Nephron (organoid): ENCODE results near the gene VPS35L.
A peak's percentile ranks its signal among the peaks of the same experiment; 100 is the strongest.

Source experiments
- H3K27ac Mint-ChIP-seq, 3 experiments: 2 replicates each; pipeline ENCODE4 v1.8.0; 2020; ENCODE audit warnings: mixed read lengths in 3 of 3, mild to moderate bottlenecking in 2 of 3, moderate library complexity in 1 of 3
- H3K27me3 Mint-ChIP-seq: 2 replicates; pipeline ENCODE4 v1.8.0; 2021; ENCODE audit warnings: low read depth, mild to moderate bottlenecking, moderate library complexity, mixed read lengths
- H3K36me3 Mint-ChIP-seq: 2 replicates; pipeline ENCODE4 v1.8.0; 2020; ENCODE audit warnings: low read depth, mixed read lengths
- H3K4me1 Mint-ChIP-seq: 2 replicates; pipeline ENCODE4 v1.8.0; 2020; ENCODE audit warnings: mixed read lengths
- H3K4me3 Mint-ChIP-seq, 3 experiments: 2 replicates each; pipeline ENCODE4 v1.8.0; 2020; ENCODE audit warnings: mild to moderate bottlenecking in 3 of 3, mixed read lengths in 3 of 3, moderate library complexity in 2 of 3
- H3K9me3 Mint-ChIP-seq: 2 replicates; pipeline ENCODE4 v1.8.0; 2020; ENCODE audit warnings: mixed read lengths
- CTCF ChIP-seq, 3 experiments: fragments of 200-600 bp; sonication (generic); IDR thresholded peaks; one replicate each; pipeline ENCODE4 v1.5.0; 2021; ENCODE audit warnings: antibody characterized with exemption in 3 of 3; ENCODE audit not compliant: unreplicated experiment in 3 of 3

VPS35L gene

GRCh38 chr16:19607616-19608280, 52.2 kb downstream of the VPS35L start:
- Mint-ChIP-seq H3K36me3 (peaks cover 79% of the 10 kb centered on the region), H3K4me1 (no peaks in the 10 kb centered on the region), H3K4me3 (no peak overlapping the region), H3K9me3 (no peaks in the 10 kb centered on the region), H3K27me3 (no peaks in the 10 kb centered on the region), H3K27ac (no peak overlapping the region)
- no peak for TF ChIP-seq CTCF (IDR thresholded peaks at IDR 0.05; ENCODE audit: unreplicated experiment in 3 of 3)

DNA sequence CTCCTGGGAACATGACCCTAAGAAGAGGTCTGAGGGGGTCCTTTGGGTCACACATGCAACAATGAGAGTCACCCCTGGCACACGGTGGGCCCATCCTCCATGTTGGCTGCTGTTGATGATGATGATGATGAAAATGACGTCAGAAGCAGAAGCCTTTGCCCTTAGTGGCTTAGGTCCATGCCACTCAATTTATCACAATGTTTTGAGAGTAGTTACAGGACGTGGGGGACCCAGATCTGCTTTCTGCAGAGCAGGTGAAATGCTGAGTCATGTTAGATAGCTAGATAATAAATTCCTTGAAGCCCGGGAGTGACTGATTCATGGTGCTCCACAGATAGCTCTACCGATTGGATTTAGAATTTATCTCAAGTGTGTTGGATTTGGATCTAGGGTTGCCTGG, 53.9 kb downstream of the VPS35L start:
- H3K4me3 Mint-ChIP-seq = no peak overlapping the region
- H3K36me3 Mint-ChIP-seq = peaks cover 77% of the 10 kb centered on the region
- H3K4me1 Mint-ChIP-seq = no peaks in the 10 kb centered on the region
- no peaks in the 10 kb centered on the region for H3K9me3 Mint-ChIP-seq
- H3K27me3 Mint-ChIP-seq = no peaks in the 10 kb centered on the region
- no peak overlapping the region for H3K27ac Mint-ChIP-seq
- TF ChIP-seq CTCF (IDR thresholded peaks at IDR 0.05; ENCODE audit: unreplicated experiment in 3 of 3) = no peak

DNA sequence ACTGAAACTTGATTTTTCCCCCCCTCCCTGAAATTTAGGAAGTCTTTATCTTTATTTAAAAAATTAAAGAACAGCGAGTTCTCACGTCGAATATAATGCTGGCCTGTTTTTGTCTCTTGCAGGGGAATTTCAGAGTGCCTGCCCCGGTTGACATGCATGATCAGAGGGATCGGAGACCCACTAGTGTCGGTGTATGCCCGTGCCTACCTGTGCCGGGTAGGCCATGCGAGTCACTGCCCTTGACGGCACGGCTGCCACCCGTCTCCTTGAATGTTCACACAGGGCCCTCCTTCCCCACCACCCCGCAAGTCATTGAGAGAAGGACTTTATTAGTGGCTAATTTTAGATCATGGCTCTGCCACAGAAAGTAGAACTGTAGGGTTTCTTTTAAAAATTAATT, 54.7 kb downstream of the VPS35L start:
- TF ChIP-seq CTCF (IDR thresholded peaks at IDR 0.05; ENCODE audit: unreplicated experiment in 3 of 3) = no peak
- Mint-ChIP-seq H3K4me1 (no peaks in the 10 kb centered on the region), H3K36me3 (peaks cover 74% of the 10 kb centered on the region), H3K27ac (no peak overlapping the region), H3K4me3 (no peak overlapping the region), H3K9me3 (no peaks in the 10 kb centered on the region), H3K27me3 (no peaks in the 10 kb centered on the region)

DNA sequence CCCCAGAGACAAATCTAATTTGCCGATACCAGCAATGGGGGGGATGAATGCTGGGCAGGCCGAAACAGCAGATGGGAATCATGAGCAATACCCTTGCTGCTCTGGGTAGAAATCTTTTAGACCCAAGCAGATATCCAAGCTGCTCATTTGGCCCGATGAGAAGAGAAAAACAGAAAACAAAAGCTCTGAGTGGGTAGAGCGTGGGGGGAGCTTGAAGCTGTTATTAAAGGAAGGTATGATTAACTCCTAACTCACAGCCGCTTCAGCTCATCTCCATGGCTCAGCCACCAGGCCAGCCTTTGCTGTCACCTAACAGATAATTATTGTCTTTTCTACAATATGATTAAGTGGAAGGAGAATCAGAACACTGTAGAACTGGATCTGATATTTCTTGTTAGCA, 58.3 kb downstream of the VPS35L start:
- H3K27me3 Mint-ChIP-seq = no peaks in the 10 kb centered on the region
- peak overlapping the region in 1 of 3 experiments; percentile 37 for H3K27ac Mint-ChIP-seq
- no peak for TF ChIP-seq CTCF (IDR thresholded peaks at IDR 0.05; ENCODE audit: unreplicated experiment in 3 of 3)
- peaks cover 53% of the 10 kb centered on the region for H3K36me3 Mint-ChIP-seq
- no peak overlapping the region for H3K4me3 Mint-ChIP-seq
- H3K9me3 Mint-ChIP-seq = no peaks in the 10 kb centered on the region
- no peaks in the 10 kb centered on the region for H3K4me1 Mint-ChIP-seq

- no peak overlapping the region for H3K27ac Mint-ChIP-seq
- no peak for TF ChIP-seq CTCF (IDR thresholded peaks at IDR 0.05; ENCODE audit: unreplicated experiment in 3 of 3)
- H3K4me3 Mint-ChIP-seq = no peak overlapping the region
- H3K4me1 Mint-ChIP-seq = no peaks in the 10 kb centered on the region
- peaks cover 42% of the 10 kb centered on the region for H3K36me3 Mint-ChIP-seq
- H3K9me3 Mint-ChIP-seq = no peaks in the 10 kb centered on the region
- no peaks in the 10 kb centered on the region for H3K27me3 Mint-ChIP-seq
Observed at GRCh38 chr16:19616241-19616640, 60.7 kb downstream of the VPS35L start.

- H3K36me3 Mint-ChIP-seq = peaks cover 38% of the 10 kb centered on the region
- no peak overlapping the region for H3K4me3 Mint-ChIP-seq
Observed at GRCh38 chr16:19618876-19619275, 63.4 kb downstream of the VPS35L start.

More at GRCh38 chr16:19618876-19619275, 63.4 kb downstream of the VPS35L start:
- Mint-ChIP-seq H3K4me1 (no peaks in the 10 kb centered on the region), H3K27ac (no peak overlapping the region), H3K27me3 (no peaks in the 10 kb centered on the region), H3K9me3 (no peaks in the 10 kb centered on the region)
- no peak for TF ChIP-seq CTCF (IDR thresholded peaks at IDR 0.05; ENCODE audit: unreplicated experiment in 3 of 3)
